Endothelial cell of umbilical vein (primary cell): Measurements from ENCODE around the gene MYCBP. TPM values are rescaled to one million over a fixed set of nuclear protein-coding genes. Genes with fewer than 3 reads are reported as not detected.

ENCODE experiments used
- BruUV-seq: library from RNA; stranded (reverse); fragments of 400-500 nt; replicated peaks from 2 replicates; lab custom pipeline; 2021; lab: Mats Ljungman, UMichigan
- CTCF ChIA-PET: fragments of 300-600, 350-600 bp; sonication (Branson Sonifier 250); formaldehyde crosslinking; loops from one replicate; lab custom pipeline; 2021; ENCODE audit warnings: antibody characterized with exemption, inconsistent platforms; lab: Charles Lee
- POLR2A ChIA-PET: fragments of 300-600, 350-600 bp; sonication (Branson Sonifier 250); formaldehyde crosslinking; loops from one replicate; lab custom pipeline; 2021; ENCODE audit warnings: antibody characterized with exemption, inconsistent platforms; lab: Charles Lee
- DNase-seq: peaks from one replicate; pipeline ENCODE4 v3.0.0-alpha.2; 2011; ENCODE audit warnings: low read depth, low spot score
- FAIRE-seq: peaks from 2 replicates; lab custom pipeline; 2011; peaks lifted over from hg19 to GRCh38; lab: Jason Lieb, UNC
- H2AFZ ChIP-seq: 2 replicates; pipeline ENCODE4 v1.6.0; 2012; ENCODE audit warnings: low read depth, low read length, control low read depth, inconsistent platforms
- H3K27ac ChIP-seq: 2 replicates; pipeline ENCODE4 v1.5.1; 2011; ENCODE audit warnings: low read depth, mild to moderate bottlenecking, control low read depth, low read length, moderate library complexity; ENCODE audit not compliant: insufficient read depth
- H3K27me3 ChIP-seq, 2 experiments: 2 replicates each; pipeline versions ENCODE4 v1.6.0 to v1.6.1; 2011; ENCODE audit warnings: low read length in 2 of 2, mixed read lengths in 1 of 2; ENCODE audit not compliant: control insufficient read depth in 2 of 2, insufficient read depth in 2 of 2
- H3K36me3 ChIP-seq, 2 experiments: 2 replicates in 1 of 2; 3 replicates in 1 of 2; pipeline ENCODE4 v1.5.1; 2011; ENCODE audit warnings: low read length in 2 of 2, mild to moderate bottlenecking in 1 of 2, moderate library complexity in 1 of 2; ENCODE audit not compliant: control insufficient read depth in 2 of 2, insufficient read depth in 2 of 2; ENCODE audit errors: extremely low read depth in 1 of 2
- H3K4me1 ChIP-seq: 3 replicates; pipeline ENCODE4 v1.5.1; 2011; ENCODE audit warnings: mild to moderate bottlenecking, low read length; ENCODE audit not compliant: control insufficient read depth, insufficient read depth; ENCODE audit errors: extremely low read depth
- H3K4me2 ChIP-seq: 2 replicates; pipeline ENCODE4 v1.6.1; 2011; ENCODE audit warnings: low read length, control low read depth, mixed read lengths; ENCODE audit not compliant: insufficient read depth
- H3K4me3 ChIP-seq, 3 experiments: fragments of 200-600 bp in 1 of 3; sonication (generic), shearing (Covaris generic) in 1 of 3; replicated peaks in 1 of 3; 2 replicates each; pipeline ENCODE4 v1.5.1; 2011 to 2016; ENCODE audit warnings: control low read depth in 3 of 3, low read length in 3 of 3, mild to moderate bottlenecking in 2 of 3, inconsistent platforms in 1 of 3, low read depth in 1 of 3, moderate library complexity in 1 of 3; ENCODE audit not compliant: insufficient read depth in 1 of 3
- H3K79me2 ChIP-seq: 2 replicates; pipeline ENCODE4 v1.6.0; 2012; ENCODE audit warnings: low read length, inconsistent platforms; ENCODE audit not compliant: control insufficient read depth, insufficient read depth
- H3K9ac ChIP-seq: replicated peaks from 2 replicates; pipeline ENCODE3; 2011; ENCODE audit warnings: low read length, control low read depth; ENCODE audit not compliant: insufficient read depth; ENCODE audit errors: extremely low read depth
- H3K9me1 ChIP-seq: replicated peaks from 3 replicates; pipeline ENCODE4 v1.6.0; 2011; ENCODE audit warnings: mild to moderate bottlenecking, low read length; ENCODE audit not compliant: control insufficient read depth, insufficient read depth; ENCODE audit errors: extremely low read depth
- H3K9me3 ChIP-seq: replicated peaks from 2 replicates; pipeline ENCODE4 v1.5.1; 2012; ENCODE audit warnings: low read length, inconsistent platforms; ENCODE audit not compliant: control insufficient read depth, insufficient read depth
- H4K20me1 ChIP-seq: replicated peaks from 2 replicates; pipeline ENCODE3; 2011; ENCODE audit warnings: mild to moderate bottlenecking, low read length; ENCODE audit not compliant: control insufficient read depth, insufficient read depth; ENCODE audit errors: extremely low read depth
- CTCF ChIP-seq, 2 donors: IDR thresholded peaks; 1 replicate in 1 of 2; 2 replicates in 1 of 2; pipeline ENCODE4 v1.5.1; 2011; ENCODE audit warnings: low read length in 2 of 2, mild to moderate bottlenecking in 2 of 2, moderate library complexity in 2 of 2, control low read depth in 1 of 2, inconsistent platforms in 1 of 2, low read depth in 1 of 2; ENCODE audit not compliant: insufficient read depth in 1 of 2; ENCODE audit errors: extremely low read depth in 1 of 2
- FOS ChIP-seq: IDR thresholded peaks from 2 replicates; pipeline ENCODE4 v1.6.1; 2011; ENCODE audit warnings: mild to moderate bottlenecking, low read length, moderate library complexity, borderline replicate concordance; ENCODE audit not compliant: insufficient read depth
- GATA2 ChIP-seq: IDR thresholded peaks from 2 replicates; pipeline ENCODE4 v1.7.0; 2011; ENCODE audit warnings: low read depth, mild to moderate bottlenecking, moderate library complexity, mixed read lengths, low read length; ENCODE audit not compliant: insufficient read length, insufficient read depth
- MAX ChIP-seq: IDR thresholded peaks from 2 replicates; pipeline ENCODE4 v1.6.1; 2011; ENCODE audit not compliant: insufficient read depth, insufficient read length
- MYC ChIP-seq: IDR thresholded peaks from one replicate; pipeline ENCODE4 v1.6.1; 2011; ENCODE audit warnings: mild to moderate bottlenecking, low read depth, low read length
- POLR2A ChIP-seq: IDR thresholded peaks from 2 replicates; pipeline ENCODE4 v1.6.1; 2012; ENCODE audit warnings: low read depth, mild to moderate bottlenecking, control low read depth, low read length
- dilution Hi-C: fragments of 300-500 bp; cut with MboI; formaldehyde crosslinking; loops from one replicate; pipeline ENCODE4 v1.15.0; 2019; ENCODE audit warnings: low sequenced_read_pairs; ENCODE audit not compliant: extremely low pct_ligation_motif_present
- intact Hi-C: fragments of 100-400 bp; cut with micrococcal nuclease; formaldehyde crosslinking; loops from one replicate; pipeline ENCODE4 v1.10.0; 2022
- polyA plus RNA-seq, 4 experiments: library from polyadenylated mRNA; depleted of rRNA in 3 of 4; stranded (reverse) in 3 of 4; unstranded in 1 of 4; fragments of >200 nt; gene quantifications; 2 replicates each; pipeline versions ENCODE4 v1.2.1 to v1.2.3, GENCODE V29; 2011 to 2012; ENCODE audit warnings: missing spikeins in 1 of 4
- total RNA-seq: library from RNA; stranded (reverse); gene quantifications from 2 replicates; pipeline ENCODE4 v1.2.3, GENCODE V29; 2021

MYCBP gene
- total and polyA plus RNA-seq, 2 donors (not counting 3 experiments of a cell fraction or from before 2014, with no cell fraction given), result 9.5 to 23.1 TPM

GRCh38 chr1:38834937-38835827 is 38.0 kb downstream of the MYCBP start:
- no peaks in the 10 kb centered on the region for H3K9me3 ChIP-seq
- ChIA-PET POLR2A (interaction anchor here (0.5 kb wide), 1 partner anchor 793 kb away, joined by 4 read pairs; no protein-coding TSS in a partner anchor), CTCF (interaction anchor here (0.6 to 2.8 kb wide), 38 partner anchors 8 to 1321 kb away, joined by 3 to 58 read pairs (median 4); partner anchors contain the start of genes MEAF6, POU3F1 and SF3A3)
- no peak overlapping the region for H3K27ac ChIP-seq
- DNase-seq (peak; percentile 77), FAIRE-seq (peak; percentile 98)
- no peak overlapping the region for H3K4me2 ChIP-seq
- intact Hi-C loops, result loop anchor here (1.0 to 10.0 kb wide), 4 partner anchors 227 to 844 kb away; partner anchors contain the start of gene SF3A3
- BruUV-seq, result no TSS peak
- no peak overlapping the region for H3K4me3 ChIP-seq
- no peak overlapping the region for H2AFZ ChIP-seq
- dilution Hi-C loops, result no loop called here
- H3K79me2 ChIP-seq, result no peaks in the 10 kb centered on the region
- no peak overlapping the region for H3K9ac ChIP-seq
- TF ChIP-seq MAX (no peak), POLR2A (no peak), FOS (no peak), CTCF (IDR thresholded peaks at IDR 0.05; ENCODE audit: extremely low read depth in 1 of 2, insufficient read depth in 1 of 2, low read depth in 1 of 2, low read length in 2 of 2) (peak; percentile 60 to 67), GATA2 (no peak), MYC (no peak)
- H3K27me3 ChIP-seq, result peaks cover 16 to 23% of the 10 kb centered on the region in 2 experiments
- H4K20me1 ChIP-seq, result no peaks in the 10 kb centered on the region
- H3K36me3 ChIP-seq, result peaks cover 8 to 9% of the 10 kb centered on the region in 2 experiments
- H3K9me1 ChIP-seq, result no peaks in the 10 kb centered on the region
- H3K4me1 ChIP-seq, result peaks cover 10% of the 10 kb centered on the region
